PC-9 (cell line): Measurements from ENCODE around the gene PCGF3. TPM values are rescaled to one million over a fixed set of nuclear protein-coding genes. Genes with fewer than 3 reads are reported as not detected.

Experiments used
- BruUV-seq: library from RNA; stranded (reverse); fragments of 400-500 nt; replicated peaks from 2 replicates; lab custom pipeline; 2021; lab: Mats Ljungman, UMichigan
- CTCF ChIA-PET: fragments of 300-600 bp; sonication (Branson Sonifier 250); formaldehyde crosslinking; loops from one replicate; lab custom pipeline; 2022; ENCODE audit warnings: antibody characterized with exemption; lab: Charles Lee
- POLR2A ChIA-PET: fragments of 300-600 bp; sonication (Branson Sonifier 250); formaldehyde crosslinking; loops from one replicate; lab custom pipeline; 2022; ENCODE audit warnings: antibody characterized with exemption; ENCODE audit not compliant: unreplicated experiment; lab: Charles Lee
- DNase-seq, 2 experiments: peaks; one replicate each; pipeline versions ENCODE4 v3.0.0 to v3.0.0-alpha.2; 2015 to 2022; ENCODE audit warnings: mixed read lengths in 1 of 2
- H2AFZ ChIP-seq: fragments of 200-600 bp; sonication (generic); 2 replicates; pipeline ENCODE4 v1.8.1; 2017; ENCODE audit warnings: antibody characterized with exemption
- H3F3A ChIP-seq: fragments of 200-600 bp; sonication (generic); 2 replicates; pipeline ENCODE4 v1.8.1; 2017; ENCODE audit warnings: antibody characterized with exemption, mild to moderate bottlenecking, low read depth; ENCODE audit not compliant: insufficient read depth
- H3K27ac ChIP-seq: fragments of 200-600 bp; sonication (generic); 2 replicates; pipeline ENCODE4 v1.6.1; 2016; ENCODE audit warnings: mixed run types
- H3K27me3 ChIP-seq: fragments of 200-600 bp; sonication (generic); 2 replicates; pipeline ENCODE4 v1.6.1; 2016; ENCODE audit warnings: low read depth, mixed run types; ENCODE audit not compliant: insufficient read depth
- H3K36me3 ChIP-seq: fragments of 200-600 bp; sonication (generic); 2 replicates; pipeline ENCODE4 v1.6.1; 2016; ENCODE audit warnings: low read depth, mixed run types
- H3K4me1 ChIP-seq: fragments of 200-600 bp; sonication (generic); replicated peaks from 2 replicates; pipeline ENCODE4 v1.6.1; 2016; ENCODE audit warnings: mixed run types; ENCODE audit not compliant: insufficient read depth
- H3K4me2 ChIP-seq: fragments of 200-600 bp; sonication (generic); 2 replicates; pipeline ENCODE4 v1.6.1; 2017; ENCODE audit warnings: mixed run types
- H3K4me3 ChIP-seq: fragments of 200-600 bp; sonication (generic); 2 replicates; pipeline ENCODE4 v1.6.1; 2016; ENCODE audit warnings: mixed run types
- H3K79me2 ChIP-seq: fragments of 200-600 bp; sonication (generic); 2 replicates; pipeline ENCODE4 v1.6.1; 2017; ENCODE audit warnings: low read depth, mixed run types
- H3K9me2 ChIP-seq: fragments of 200-600 bp; sonication (generic); 2 replicates; pipeline ENCODE4 v1.8.1; 2017; ENCODE audit warnings: mild to moderate bottlenecking; ENCODE audit not compliant: insufficient read depth
- H3K9me3 ChIP-seq: fragments of 200-600 bp; sonication (generic); 2 replicates; pipeline ENCODE4 v1.8.1; 2016; ENCODE audit warnings: low read depth; ENCODE audit not compliant: insufficient read depth
- H4K20me1 ChIP-seq: fragments of 200-600 bp; sonication (generic); 2 replicates; pipeline ENCODE4 v1.8.1; 2017; ENCODE audit not compliant: insufficient read depth
- EZH2 ChIP-seq: fragments of 200-600 bp; sonication (generic); IDR thresholded peaks from 2 replicates; pipeline ENCODE4 v1.8.0; 2017; ENCODE audit warnings: antibody characterized with exemption, low read depth
- intact Hi-C: fragments of 100-400 bp; cut with micrococcal nuclease; formaldehyde crosslinking; loops from one replicate; pipeline ENCODE4 v1.10.0; 2022; ENCODE audit not compliant: unreplicated experiment
- total RNA-seq: library from RNA; stranded (reverse); gene quantifications from 2 replicates; pipeline ENCODE4 v1.2.3, GENCODE V29; 2021
- TF ChIP-seq, protein P1 (sequence below): fragments of 200-600 bp; sonication (generic); conservative IDR thresholded peaks from 2 replicates; pipeline ENCODE4 v1.6.1; 2017; ENCODE audit warnings: mixed run types, antibody characterized with exemption, mild to moderate bottlenecking, moderate library complexity

PCGF3 gene
- total RNA-seq, 1 experiment from 2014 or later: 60.8 TPM

DNA sequence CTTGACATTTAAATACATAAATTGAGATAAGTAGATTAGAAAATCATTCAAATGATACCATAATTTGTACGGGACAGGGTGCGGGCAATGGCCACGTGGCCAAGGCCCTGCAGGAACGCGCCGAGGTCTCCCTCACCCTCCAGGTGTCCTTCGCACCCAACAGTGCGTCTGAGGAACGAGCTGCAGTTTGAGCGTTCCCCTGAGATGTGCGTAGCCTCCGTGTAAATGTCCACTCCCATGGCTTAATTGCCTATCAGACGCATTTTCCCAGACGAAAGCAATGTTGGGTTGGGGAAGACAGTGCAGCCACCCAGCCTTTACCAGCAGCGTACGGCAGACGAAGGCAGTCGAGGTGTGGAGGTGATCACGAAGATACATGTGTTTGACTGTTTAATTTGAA is 63.9 kb downstream of the PCGF3 start:
- BruUV-seq: TSS peak; percentile 4
- H3K27ac ChIP-seq: no peak overlapping the region
- H3K4me1 ChIP-seq: no peaks in the 10 kb centered on the region
- H3K4me2 ChIP-seq: no peak overlapping the region
- H2AFZ ChIP-seq: no peak overlapping the region
- H3F3A ChIP-seq: peaks cover 61% of the 10 kb centered on the region
- H4K20me1 ChIP-seq: peaks cover 94% of the 10 kb centered on the region
- H3K4me3 ChIP-seq: no peak overlapping the region
- no peaks in the 10 kb centered on the region for H3K27me3 ChIP-seq
- no peaks in the 10 kb centered on the region for H3K9me3 ChIP-seq
- intact Hi-C loops: no loop called here
- DNase-seq: no peak
- POLR2A ChIA-PET: no interaction called here
- CTCF ChIA-PET: no interaction called here
- TF ChIP-seq, protein P1, sequence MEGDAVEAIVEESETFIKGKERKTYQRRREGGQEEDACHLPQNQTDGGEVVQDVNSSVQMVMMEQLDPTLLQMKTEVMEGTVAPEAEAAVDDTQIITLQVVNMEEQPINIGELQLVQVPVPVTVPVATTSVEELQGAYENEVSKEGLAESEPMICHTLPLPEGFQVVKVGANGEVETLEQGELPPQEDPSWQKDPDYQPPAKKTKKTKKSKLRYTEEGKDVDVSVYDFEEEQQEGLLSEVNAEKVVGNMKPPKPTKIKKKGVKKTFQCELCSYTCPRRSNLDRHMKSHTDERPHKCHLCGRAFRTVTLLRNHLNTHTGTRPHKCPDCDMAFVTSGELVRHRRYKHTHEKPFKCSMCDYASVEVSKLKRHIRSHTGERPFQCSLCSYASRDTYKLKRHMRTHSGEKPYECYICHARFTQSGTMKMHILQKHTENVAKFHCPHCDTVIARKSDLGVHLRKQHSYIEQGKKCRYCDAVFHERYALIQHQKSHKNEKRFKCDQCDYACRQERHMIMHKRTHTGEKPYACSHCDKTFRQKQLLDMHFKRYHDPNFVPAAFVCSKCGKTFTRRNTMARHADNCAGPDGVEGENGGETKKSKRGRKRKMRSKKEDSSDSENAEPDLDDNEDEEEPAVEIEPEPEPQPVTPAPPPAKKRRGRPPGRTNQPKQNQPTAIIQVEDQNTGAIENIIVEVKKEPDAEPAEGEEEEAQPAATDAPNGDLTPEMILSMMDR: no peak
- no peak for TF ChIP-seq EZH2
- no peaks in the 10 kb centered on the region for H3K9me2 ChIP-seq
- peaks cover 24% of the 10 kb centered on the region for H3K79me2 ChIP-seq
- H3K36me3 ChIP-seq: peaks cover 22% of the 10 kb centered on the region

GRCh38 chr4:770022-770421 is 64.4 kb downstream of the PCGF3 start:
- TF ChIP-seq EZH2: no peak
- TF ChIP-seq, protein P1: no peak
- intact Hi-C loops: no loop called here
- no TSS peak for BruUV-seq
- Histone ChIP-seq H3F3A (peaks cover 57% of the 10 kb centered on the region), H3K27ac (no peak overlapping the region), H2AFZ (no peak overlapping the region), H3K79me2 (peaks cover 29% of the 10 kb centered on the region), H3K4me1 (no peaks in the 10 kb centered on the region), H3K4me2 (no peak overlapping the region), H3K36me3 (peaks cover 23% of the 10 kb centered on the region), H3K9me3 (no peaks in the 10 kb centered on the region), H3K9me2 (no peaks in the 10 kb centered on the region), H3K27me3 (no peaks in the 10 kb centered on the region), H3K4me3 (no peak overlapping the region), H4K20me1 (peaks cover 94% of the 10 kb centered on the region)
- ChIA-PET POLR2A (no interaction called here), CTCF (no interaction called here)
- no peak for DNase-seq

DNA sequence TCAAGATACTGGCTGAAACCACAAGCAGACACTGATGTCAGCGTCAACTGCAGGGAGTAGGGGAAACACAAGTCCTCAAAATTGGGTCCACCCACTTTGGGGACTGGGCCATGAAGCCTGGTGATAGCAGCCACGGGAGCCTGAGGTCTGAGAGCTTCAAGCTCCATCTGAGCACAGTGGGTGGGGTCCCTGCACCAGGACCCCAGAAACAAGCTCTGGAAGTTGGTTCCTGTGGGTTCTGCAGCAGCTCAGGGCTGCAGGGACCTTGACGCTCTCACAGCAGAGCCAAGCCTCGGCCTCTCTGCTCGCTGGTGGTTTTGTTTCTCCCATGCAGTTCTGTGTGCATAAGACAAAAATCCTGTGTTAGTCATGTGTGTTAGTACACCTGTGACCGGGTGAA is 65.8 kb downstream of the PCGF3 start:
- Histone ChIP-seq H3F3A (peaks cover 55% of the 10 kb centered on the region), H3K9me2 (no peaks in the 10 kb centered on the region), H2AFZ (no peak overlapping the region), H3K79me2 (peaks cover 43% of the 10 kb centered on the region), H3K27me3 (no peaks in the 10 kb centered on the region), H3K4me2 (no peak overlapping the region), H3K4me1 (no peaks in the 10 kb centered on the region), H3K4me3 (no peak overlapping the region), H3K36me3 (peaks cover 30% of the 10 kb centered on the region), H4K20me1 (peaks cover 94% of the 10 kb centered on the region), H3K27ac (no peak overlapping the region), H3K9me3 (no peaks in the 10 kb centered on the region)
- intact Hi-C loops: no loop called here
- POLR2A ChIA-PET: no interaction called here
- BruUV-seq: no TSS peak
- TF ChIP-seq, protein P1: no peak
- no peak for TF ChIP-seq EZH2
- CTCF ChIA-PET: interaction anchor here (0.7 kb wide), 1 partner anchor 108 kb away, joined by 6 read pairs; no protein-coding TSS in a partner anchor
- no peak for DNase-seq
